H1 (cell line): ENCODE data around the gene RAD50.

Experiments used
- ASH2L ChIP-seq: fragments of 200-600, 300-600 bp; sonication (generic); IDR thresholded peaks from one replicate; pipeline ENCODE4 v1.7.1; 2017; ENCODE audit warnings: low read length
- EZH2 ChIP-seq: fragments of 200-600 bp; sonication (generic); IDR thresholded peaks from 2 replicates; pipeline ENCODE4 v1.7.1; 2012; ENCODE audit warnings: low read depth, mild to moderate bottlenecking, moderate library complexity, low read length, inconsistent platforms; ENCODE audit not compliant: severe bottlenecking
- FOSL1 ChIP-seq: IDR thresholded peaks from 2 replicates; pipeline ENCODE4 v1.6.1; 2011; ENCODE audit warnings: mild to moderate bottlenecking, low read depth, low read length, moderate library complexity; ENCODE audit not compliant: insufficient read depth
- POLR2A ChIP-seq, 2 experiments: IDR thresholded peaks; 1 replicate in 1 of 2; 2 replicates in 1 of 2; pipeline ENCODE4 v1.6.1; 2011; ENCODE audit warnings: low read depth in 2 of 2, low read length in 2 of 2, mild to moderate bottlenecking in 2 of 2; ENCODE audit errors: control extremely low read depth in 1 of 2
- RBBP5 ChIP-seq: IDR thresholded peaks from 2 replicates; pipeline ENCODE4 v1.7.1; 2012; ENCODE audit warnings: low read depth, mild to moderate bottlenecking, inconsistent platforms, low read length, moderate library complexity, borderline replicate concordance
- SIN3A ChIP-seq, 2 experiments: IDR thresholded peaks in 1 of 2; conservative IDR thresholded peaks in 1 of 2; 2 replicates each; pipeline ENCODE4 v1.6.1; 2011 to 2012; ENCODE audit warnings: low read length in 2 of 2, improper control_type of control experiment in 1 of 2, low read depth in 1 of 2, mild to moderate bottlenecking in 1 of 2
- SUZ12 ChIP-seq: fragments of 200-600 bp; sonication (generic); IDR thresholded peaks from 2 replicates; pipeline ENCODE4 v1.6.1; 2012; ENCODE audit warnings: mild to moderate bottlenecking, inconsistent platforms, low read length, moderate library complexity, mixed read lengths
- TF ChIP-seq, protein P1 (sequence below): IDR thresholded peaks from 2 replicates; pipeline ENCODE4 v1.6.1; 2012; ENCODE audit warnings: inconsistent platforms
- TF ChIP-seq, protein P2 (sequence below): IDR thresholded peaks from 2 replicates; pipeline ENCODE4 v1.6.1; 2012; ENCODE audit warnings: low read length, inconsistent platforms
- TF ChIP-seq, protein P3 (sequence below), 3 experiments: IDR thresholded peaks; 1 replicate in 2 of 3; 2 replicates in 1 of 3; pipeline versions ENCODE4 v1.5.1 to v1.6.1; 2011; ENCODE audit warnings: low read length in 3 of 3, mild to moderate bottlenecking in 3 of 3, inconsistent platforms in 2 of 3, low read depth in 1 of 3, moderate library complexity in 1 of 3; ENCODE audit not compliant: insufficient read depth in 1 of 3; ENCODE audit errors: control extremely low read depth in 1 of 3
- TF ChIP-seq, protein P4 (sequence below): IDR thresholded peaks from 2 replicates; pipeline ENCODE4 v1.6.1; 2011; ENCODE audit warnings: low read depth, mild to moderate bottlenecking, low read length; ENCODE audit not compliant: insufficient read depth

DNA sequence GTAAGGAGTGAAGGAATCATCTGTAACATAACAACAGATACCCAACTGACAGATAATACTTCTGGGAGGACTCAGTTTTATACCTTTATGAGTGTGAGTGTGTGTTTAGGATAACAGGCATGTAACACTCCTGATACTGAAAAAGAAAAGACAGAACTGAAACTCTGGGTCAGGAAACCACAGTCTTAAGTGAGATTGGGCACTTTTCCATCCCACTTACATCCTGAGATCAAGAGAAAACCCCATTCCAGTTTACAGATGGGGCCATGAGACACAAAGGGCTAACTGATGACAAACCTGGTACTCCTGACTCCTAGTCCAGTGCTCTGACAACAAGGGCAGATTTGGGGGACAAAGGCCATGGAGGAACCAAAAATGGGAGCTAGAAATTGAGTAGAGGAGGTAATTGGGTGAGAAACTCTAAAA lies 31.5 kb upstream of the RAD50 start:
- TF ChIP-seq, protein P1, sequence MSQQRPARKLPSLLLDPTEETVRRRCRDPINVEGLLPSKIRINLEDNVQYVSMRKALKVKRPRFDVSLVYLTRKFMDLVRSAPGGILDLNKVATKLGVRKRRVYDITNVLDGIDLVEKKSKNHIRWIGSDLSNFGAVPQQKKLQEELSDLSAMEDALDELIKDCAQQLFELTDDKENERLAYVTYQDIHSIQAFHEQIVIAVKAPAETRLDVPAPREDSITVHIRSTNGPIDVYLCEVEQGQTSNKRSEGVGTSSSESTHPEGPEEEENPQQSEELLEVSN = no peak
- TF ChIP-seq SUZ12 (no peak), RBBP5 (no peak), FOSL1 (no peak), ASH2L (no peak), EZH2 (no peak), POLR2A (IDR thresholded peaks at IDR 0.05; ENCODE audit: control extremely low read depth in 1 of 2, low read depth in 2 of 2, low read length in 2 of 2) (no peak), SIN3A (conservative IDR thresholded peaks at IDR 0.05 in 1 of 2, IDR thresholded peaks at IDR 0.05 in 1 of 2; ENCODE audit: low read depth in 1 of 2, low read length in 2 of 2) (no peak)
- TF ChIP-seq, protein P2, sequence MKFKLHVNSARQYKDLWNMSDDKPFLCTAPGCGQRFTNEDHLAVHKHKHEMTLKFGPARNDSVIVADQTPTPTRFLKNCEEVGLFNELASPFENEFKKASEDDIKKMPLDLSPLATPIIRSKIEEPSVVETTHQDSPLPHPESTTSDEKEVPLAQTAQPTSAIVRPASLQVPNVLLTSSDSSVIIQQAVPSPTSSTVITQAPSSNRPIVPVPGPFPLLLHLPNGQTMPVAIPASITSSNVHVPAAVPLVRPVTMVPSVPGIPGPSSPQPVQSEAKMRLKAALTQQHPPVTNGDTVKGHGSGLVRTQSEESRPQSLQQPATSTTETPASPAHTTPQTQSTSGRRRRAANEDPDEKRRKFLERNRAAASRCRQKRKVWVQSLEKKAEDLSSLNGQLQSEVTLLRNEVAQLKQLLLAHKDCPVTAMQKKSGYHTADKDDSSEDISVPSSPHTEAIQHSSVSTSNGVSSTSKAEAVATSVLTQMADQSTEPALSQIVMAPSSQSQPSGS = no peak
- TF ChIP-seq, protein P3, sequence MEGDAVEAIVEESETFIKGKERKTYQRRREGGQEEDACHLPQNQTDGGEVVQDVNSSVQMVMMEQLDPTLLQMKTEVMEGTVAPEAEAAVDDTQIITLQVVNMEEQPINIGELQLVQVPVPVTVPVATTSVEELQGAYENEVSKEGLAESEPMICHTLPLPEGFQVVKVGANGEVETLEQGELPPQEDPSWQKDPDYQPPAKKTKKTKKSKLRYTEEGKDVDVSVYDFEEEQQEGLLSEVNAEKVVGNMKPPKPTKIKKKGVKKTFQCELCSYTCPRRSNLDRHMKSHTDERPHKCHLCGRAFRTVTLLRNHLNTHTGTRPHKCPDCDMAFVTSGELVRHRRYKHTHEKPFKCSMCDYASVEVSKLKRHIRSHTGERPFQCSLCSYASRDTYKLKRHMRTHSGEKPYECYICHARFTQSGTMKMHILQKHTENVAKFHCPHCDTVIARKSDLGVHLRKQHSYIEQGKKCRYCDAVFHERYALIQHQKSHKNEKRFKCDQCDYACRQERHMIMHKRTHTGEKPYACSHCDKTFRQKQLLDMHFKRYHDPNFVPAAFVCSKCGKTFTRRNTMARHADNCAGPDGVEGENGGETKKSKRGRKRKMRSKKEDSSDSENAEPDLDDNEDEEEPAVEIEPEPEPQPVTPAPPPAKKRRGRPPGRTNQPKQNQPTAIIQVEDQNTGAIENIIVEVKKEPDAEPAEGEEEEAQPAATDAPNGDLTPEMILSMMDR (IDR thresholded peaks at IDR 0.05; ENCODE audit: control extremely low read depth in 1 of 3, insufficient read depth in 1 of 3, low read depth in 1 of 3, low read length in 3 of 3) = no peak
- TF ChIP-seq, protein P4, sequence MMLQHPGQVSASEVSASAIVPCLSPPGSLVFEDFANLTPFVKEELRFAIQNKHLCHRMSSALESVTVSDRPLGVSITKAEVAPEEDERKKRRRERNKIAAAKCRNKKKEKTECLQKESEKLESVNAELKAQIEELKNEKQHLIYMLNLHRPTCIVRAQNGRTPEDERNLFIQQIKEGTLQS = no peak
